H9 (cell line): ENCODE results near the gene CDH13. TPM values are rescaled to one million over a fixed set of nuclear protein-coding genes. Genes with fewer than 3 reads are reported as not detected.

Experiments used
- DNase-seq: peaks from one replicate; pipeline ENCODE4 v3.0.0-alpha.2; 2017
- H2AFZ ChIP-seq: one replicate; pipeline ENCODE4 v1.6.1; 2013; ENCODE audit warnings: mild to moderate bottlenecking, low read length, control low read depth, moderate library complexity
- H2AK5ac ChIP-seq: 2 replicates; pipeline ENCODE4 v1.6.1; 2013; ENCODE audit warnings: low read length, control low read depth, mixed read lengths; ENCODE audit not compliant: insufficient read length
- H2BK120ac ChIP-seq: one replicate; pipeline ENCODE4 v1.6.1; 2013; ENCODE audit warnings: low read depth, mild to moderate bottlenecking, low read length, control low read depth, inconsistent platforms; ENCODE audit not compliant: poor library complexity, severe bottlenecking
- H2BK12ac ChIP-seq: 2 replicates; pipeline ENCODE4 v1.6.1; 2013; ENCODE audit warnings: low read length, control low read depth, mixed read lengths, low read depth; ENCODE audit not compliant: insufficient read length
- H2BK15ac ChIP-seq: 2 replicates; pipeline ENCODE4 v1.6.1; 2013; ENCODE audit warnings: low read depth, low read length, control low read depth
- H2BK20ac ChIP-seq: one replicate; pipeline ENCODE4 v1.6.1; 2013; ENCODE audit warnings: low read depth, mild to moderate bottlenecking, low read length, control low read depth, inconsistent platforms; ENCODE audit not compliant: poor library complexity, severe bottlenecking
- H2BK5ac ChIP-seq: 2 replicates; pipeline ENCODE4 v1.6.1; 2013; ENCODE audit warnings: low read length, control low read depth, mixed read lengths; ENCODE audit not compliant: insufficient read length
- H3K14ac ChIP-seq: 2 replicates; pipeline ENCODE4 v1.6.1; 2013; ENCODE audit warnings: low read length, control low read depth; ENCODE audit not compliant: insufficient read depth
- H3K18ac ChIP-seq: 2 replicates; pipeline ENCODE4 v1.6.1; 2013; ENCODE audit warnings: low read depth, mild to moderate bottlenecking, mixed read lengths, low read length, control low read depth; ENCODE audit not compliant: insufficient read length
- H3K23ac ChIP-seq: 2 replicates; pipeline ENCODE4 v1.6.1; 2013; ENCODE audit warnings: low read length, control low read depth, mixed read lengths, low read depth; ENCODE audit not compliant: insufficient read length
- H3K23me2 ChIP-seq: 2 replicates; pipeline ENCODE4 v1.6.1; 2013; ENCODE audit warnings: low read depth, mild to moderate bottlenecking, mixed read lengths, low read length, control low read depth; ENCODE audit not compliant: insufficient read length, poor library complexity, severe bottlenecking
- H3K27ac ChIP-seq: 2 replicates; pipeline ENCODE4 v1.5.1; 2013; ENCODE audit warnings: low read length, control low read depth, mixed read lengths, low read depth; ENCODE audit not compliant: insufficient read length
- H3K27me3 ChIP-seq: 2 replicates; pipeline ENCODE4 v1.6.1; 2013; ENCODE audit warnings: low read length, control low read depth, inconsistent platforms; ENCODE audit not compliant: insufficient read depth
- H3K4ac ChIP-seq: 2 replicates; pipeline ENCODE4 v1.6.1; 2013; ENCODE audit warnings: low read depth, mild to moderate bottlenecking, control low read depth, inconsistent platforms, low read length, moderate library complexity
- H3K4me1 ChIP-seq: 2 replicates; pipeline ENCODE4 v1.6.1; 2013; ENCODE audit warnings: low read length, control low read depth, inconsistent platforms; ENCODE audit not compliant: insufficient read depth
- H3K4me2 ChIP-seq: 2 replicates; pipeline ENCODE4 v1.6.1; 2013; ENCODE audit warnings: low read length, control low read depth, mixed read lengths; ENCODE audit not compliant: insufficient read length, insufficient read depth
- H3K56ac ChIP-seq: 2 replicates; pipeline ENCODE4 v1.6.1; 2013; ENCODE audit warnings: low read depth, mild to moderate bottlenecking, mixed read lengths, low read length, control low read depth; ENCODE audit not compliant: insufficient read length
- H3K79me1 ChIP-seq: 2 replicates; pipeline ENCODE4 v1.6.1; 2013; ENCODE audit warnings: low read depth, mild to moderate bottlenecking, moderate library complexity, low read length, control low read depth, inconsistent platforms; ENCODE audit not compliant: insufficient read depth, poor library complexity, severe bottlenecking
- H3K79me2 ChIP-seq: 2 replicates; pipeline ENCODE4 v1.6.1; 2013; ENCODE audit warnings: low read length, control low read depth, inconsistent platforms; ENCODE audit not compliant: insufficient read depth
- H3K9ac ChIP-seq: 2 replicates; pipeline ENCODE4 v1.6.1; 2013; ENCODE audit warnings: low read length, control low read depth, mixed read lengths; ENCODE audit not compliant: insufficient read length; ENCODE audit errors: extremely low read depth
- H3K9me3 ChIP-seq: one replicate; pipeline ENCODE4 v1.6.1; 2013; ENCODE audit warnings: low read depth, low read length, inconsistent platforms; ENCODE audit not compliant: control insufficient read depth
- H3T11ph ChIP-seq: one replicate; pipeline ENCODE4 v1.6.1; 2013; ENCODE audit warnings: mild to moderate bottlenecking, low read length, control low read depth, inconsistent platforms
- H4K20me1 ChIP-seq: one replicate; pipeline ENCODE4 v1.6.1; 2013; ENCODE audit not compliant: control insufficient read depth, insufficient read length, insufficient read depth
- H4K5ac ChIP-seq: 2 replicates; pipeline ENCODE4 v1.6.1; 2013; ENCODE audit warnings: low read depth, mild to moderate bottlenecking, mixed read lengths, low read length, control low read depth; ENCODE audit not compliant: insufficient read length
- H4K8ac ChIP-seq: replicated peaks from 2 replicates; pipeline ENCODE4 v1.6.1; 2013; ENCODE audit warnings: low read length, control low read depth, mixed read lengths, low read depth; ENCODE audit not compliant: insufficient read length
- H4K91ac ChIP-seq: 2 replicates; pipeline ENCODE4 v1.6.1; 2013; ENCODE audit warnings: low read depth, mild to moderate bottlenecking, moderate library complexity, mixed read lengths, low read length, control low read depth; ENCODE audit not compliant: insufficient read length
- H3K27ac Mint-ChIP-seq, 3 experiments: 2 replicates in 2 of 3; 3 replicates in 1 of 3; pipeline ENCODE4 v1.8.0; 2020 to 2021; ENCODE audit warnings: mixed read lengths in 3 of 3, mild to moderate bottlenecking in 1 of 3, moderate library complexity in 1 of 3
- H3K27me3 Mint-ChIP-seq: 2 replicates; pipeline ENCODE4 v1.8.0; 2021; ENCODE audit warnings: low read depth, mild to moderate bottlenecking, moderate library complexity, mixed read lengths
- H3K36me3 Mint-ChIP-seq, 3 experiments: 2 replicates in 2 of 3; 3 replicates in 1 of 3; pipeline ENCODE4 v1.8.0; 2020 to 2021; ENCODE audit warnings: low read depth in 3 of 3, mixed read lengths in 3 of 3; ENCODE audit not compliant: insufficient read depth in 1 of 3
- H3K4me1 Mint-ChIP-seq, 2 experiments: 2 replicates each; pipeline ENCODE4 v1.8.0; 2020; ENCODE audit warnings: mixed read lengths in 2 of 2
- H3K4me3 Mint-ChIP-seq, 2 experiments: 2 replicates in 1 of 2; 3 replicates in 1 of 2; pipeline ENCODE4 v1.8.0; 2020 to 2021; ENCODE audit warnings: mild to moderate bottlenecking in 2 of 2, mixed read lengths in 2 of 2, moderate library complexity in 1 of 2
- H3K9me3 Mint-ChIP-seq, 2 experiments: 2 replicates in 1 of 2; 3 replicates in 1 of 2; pipeline ENCODE4 v1.8.0; 2020; ENCODE audit warnings: mild to moderate bottlenecking in 2 of 2, mixed read lengths in 2 of 2, moderate library complexity in 1 of 2
- CTCF ChIP-seq: fragments of 200-600 bp; sonication (generic); conservative IDR thresholded peaks from 3 replicates; pipeline ENCODE4 v1.8.0; 2021; ENCODE audit warnings: antibody characterized with exemption, mild to moderate bottlenecking
- WGBS: extraction: QIAGEN DNeasy Blood & Tissue Kit; methylation state at CpG from one replicate; pipeline ENCODE4 v1.1.7; 2013; ENCODE audit warnings: missing lambda C conversion rate, low lambda C conversion rate, mixed read lengths; ENCODE audit not compliant: insufficient read length; ENCODE audit errors: extremely low coverage; 5-methylcytosine and 5-hydroxymethylcytosine counted together
- total RNA-seq: library from RNA; stranded (reverse); gene quantifications from 2 replicates; pipeline ENCODE4 v1.2.1, GENCODE V29; 2021

The CDH13 gene
- total RNA-seq, 1 experiment from 2014 or later = 1.5 TPM

- no peak overlapping the region for H4K91ac ChIP-seq
- no peaks in the 10 kb centered on the region for H3K27me3 ChIP-seq
- H3K4me3 Mint-ChIP-seq = no peak overlapping the region
- no peak for TF ChIP-seq CTCF
- H3K23me2 ChIP-seq = no peaks in the 10 kb centered on the region
- no peaks in the 10 kb centered on the region for H4K20me1 ChIP-seq
- H3K14ac ChIP-seq = no peak overlapping the region
- peaks cover 40 to 42% of the 10 kb centered on the region in 2 experiments for H3K4me1 Mint-ChIP-seq
- no peaks in the 10 kb centered on the region for H3K79me1 ChIP-seq
- H3K27ac Mint-ChIP-seq = peak overlapping the region; percentile 48 to 62 (median 49); a peak in 2 of 7 replicates
- no peak overlapping the region for H3K9ac ChIP-seq
- H3K23ac ChIP-seq = no peak overlapping the region
- H3K56ac ChIP-seq = no peak overlapping the region
- no peak overlapping the region for H3K4ac ChIP-seq
- no peak overlapping the region for H3K27ac ChIP-seq
- H4K5ac ChIP-seq = no peak overlapping the region
- no peak overlapping the region for H3K4me2 ChIP-seq
- no peak overlapping the region for H2BK15ac ChIP-seq
- H4K8ac ChIP-seq = no peak overlapping the region
- H2BK120ac ChIP-seq = no peak overlapping the region
- H2AK5ac ChIP-seq = no peak overlapping the region
- no peaks in the 10 kb centered on the region for H3K36me3 Mint-ChIP-seq
- no peak overlapping the region for H3T11ph ChIP-seq
- H3K9me3 Mint-ChIP-seq = no peaks in the 10 kb centered on the region
- H2AFZ ChIP-seq = no peak overlapping the region
- H2BK12ac ChIP-seq = no peak overlapping the region
- H2BK20ac ChIP-seq = no peak overlapping the region
- H2BK5ac ChIP-seq = no peak overlapping the region
- no peak overlapping the region for H3K18ac ChIP-seq
- WGBS = no CpG with 5 or more reads among the region's 10 CpGs
- peak; percentile 63 for DNase-seq
- no peaks in the 10 kb centered on the region for H3K79me2 ChIP-seq
- H3K9me3 ChIP-seq = no peaks in the 10 kb centered on the region
- peaks cover 5% of the 10 kb centered on the region; the same call in 1 of the 2 replicates for H3K4me1 ChIP-seq
- H3K27me3 Mint-ChIP-seq = peaks cover 4% of the 10 kb centered on the region; the same call in 1 of the 2 replicates
Observed at GRCh38 chr16:82643936-82644630, 17.3 kb downstream of the CDH13 start.
